IPS DF 19.7 (cell line): Measurements from ENCODE around the gene HAUS8.
"Not testable (repeated sequence)": the region's sequence is repeated elsewhere in the genome, so short reads cannot be mapped to it uniquely, and the experiment has no call there.

Source experiments
- DNase-seq: peaks from one replicate; pipeline ENCODE4 v3.0.0-alpha.2; 2013; ENCODE audit warnings: low read depth, low spot score

HAUS8 gene

GRCh38 chr19:17101686-17102628 is 26.7 kb upstream of the HAUS8 start:
- no peak for DNase-seq

GRCh38 chr19:17098326-17098725 is 23.1 kb upstream of the HAUS8 start:
- no peak for DNase-seq

DNA sequence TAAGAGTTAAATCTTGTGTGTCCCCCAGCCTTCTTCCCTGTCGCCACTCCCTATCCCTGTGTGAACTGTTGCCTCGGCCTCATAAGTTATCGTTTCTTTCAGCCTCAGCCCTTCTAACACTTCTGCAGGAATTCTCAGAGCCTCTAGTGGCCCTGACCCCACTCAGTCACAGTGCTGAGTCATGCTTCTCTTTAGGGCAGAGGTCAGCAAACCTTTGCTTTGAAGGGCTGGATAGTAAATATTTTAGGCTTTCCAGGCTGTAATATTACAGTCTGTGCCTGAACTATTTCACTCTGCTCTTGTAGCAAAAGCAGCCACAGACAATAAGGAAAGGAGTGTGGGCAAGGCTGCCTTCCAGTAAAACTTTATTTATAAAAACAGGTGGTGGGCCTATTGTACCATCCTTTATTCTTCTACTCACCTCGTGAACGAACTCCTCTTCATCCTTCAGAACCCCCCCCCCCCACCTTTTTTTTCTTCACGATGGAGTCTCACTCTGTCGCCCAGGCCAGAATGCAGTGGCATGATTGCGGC is 22.4 kb upstream of the HAUS8 start:
- no peak for DNase-seq

- DNase-seq, result no peak
These were observed 20.1 kb upstream of the HAUS8 start for GRCh38 chr19:17095141-17095919.

- DNase-seq, result not testable (repeated sequence)
These were observed 19.4 kb upstream of the HAUS8 start for GRCh38 chr19:17094694-17095093.

DNA sequence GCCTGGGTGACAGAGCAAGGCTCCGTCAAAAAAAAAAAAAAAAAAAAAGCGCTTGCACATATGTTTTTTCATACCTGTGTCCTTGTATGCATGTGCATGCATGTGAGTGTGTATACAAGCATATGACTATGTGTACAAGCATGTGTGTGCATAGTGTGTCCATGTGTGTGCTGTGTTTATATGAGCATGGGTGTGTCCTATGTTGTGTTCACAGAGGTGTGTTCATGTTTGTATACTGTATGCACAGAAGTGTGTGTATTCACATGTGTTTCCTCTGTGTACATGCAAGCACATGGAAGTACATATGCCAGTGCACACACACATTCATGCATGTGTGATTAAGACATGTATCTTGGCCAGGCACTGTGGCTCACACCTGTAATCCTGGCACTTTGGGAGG is 17.4 kb upstream of the HAUS8 start:
- DNase-seq, result no peak

- no peak for DNase-seq
These were observed 16.6 kb upstream of the HAUS8 start for GRCh38 chr19:17091758-17092333.

DNA sequence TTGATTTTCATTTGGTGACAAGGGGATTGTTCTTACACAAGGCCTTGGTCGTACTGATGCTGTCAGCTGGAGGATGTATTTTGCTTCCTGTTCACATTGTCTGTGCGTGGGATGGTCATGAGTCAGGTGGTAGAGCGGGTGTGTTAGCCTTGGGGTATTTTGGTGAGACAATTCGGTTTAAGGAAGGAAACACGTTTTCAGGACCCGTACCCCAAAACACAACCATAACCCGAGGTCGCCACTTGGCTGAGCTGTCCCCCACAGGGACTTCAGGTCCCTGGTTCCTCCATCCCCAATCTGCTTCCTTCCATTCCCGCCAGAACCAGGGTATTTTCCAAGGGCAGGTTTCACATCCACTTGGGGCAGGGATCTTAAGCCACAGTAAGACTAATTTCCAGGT is 15.3 kb upstream of the HAUS8 start:
- no peak for DNase-seq

DNA sequence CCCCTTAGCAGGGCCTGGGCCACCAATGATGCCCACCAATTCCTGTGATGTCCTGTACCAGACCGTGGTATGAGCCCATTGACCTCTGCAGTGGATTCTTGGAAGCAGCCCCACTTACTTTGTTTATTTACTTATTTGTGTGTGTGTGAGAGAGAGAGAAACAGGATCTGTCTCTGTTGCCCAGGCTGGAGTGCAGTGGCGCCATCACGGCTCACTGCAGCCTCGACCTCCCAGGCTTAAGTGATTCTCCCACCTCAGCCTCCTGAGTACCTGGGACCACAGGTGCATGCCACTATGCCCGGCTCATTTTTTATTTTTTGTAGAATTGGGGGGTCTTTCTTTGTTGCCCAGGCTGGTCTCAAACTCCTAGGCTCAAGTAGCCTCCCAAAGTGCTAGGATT is 13.3 kb upstream of the HAUS8 start:
- no peak for DNase-seq

DNA sequence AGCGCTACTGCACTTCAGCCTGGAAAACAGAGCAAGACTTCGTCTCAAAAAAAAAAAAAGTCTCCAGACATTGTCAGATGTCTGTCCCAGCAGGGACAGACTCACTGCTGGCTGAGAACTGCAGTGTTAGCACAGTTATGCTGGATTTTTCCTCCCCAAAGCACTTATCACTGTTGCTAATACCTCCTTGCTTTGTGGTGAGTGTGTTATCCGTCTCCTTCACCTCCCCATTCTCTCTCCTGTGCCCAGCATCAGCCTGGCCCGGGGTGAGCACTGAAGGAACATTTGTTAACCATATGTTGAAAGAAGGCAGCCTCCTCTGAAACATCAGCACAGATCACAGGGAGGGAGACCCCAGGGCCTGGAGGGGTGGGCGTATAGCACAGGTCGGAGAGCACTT is 11.6 kb upstream of the HAUS8 start:
- no peak for DNase-seq

- DNase-seq, result no peak
These were observed 10.9 kb upstream of the HAUS8 start for GRCh38 chr19:17086120-17086519.

GRCh38 chr19:17081672-17082630 is 6.7 kb upstream of the HAUS8 start:
- DNase-seq, result no peak

DNA sequence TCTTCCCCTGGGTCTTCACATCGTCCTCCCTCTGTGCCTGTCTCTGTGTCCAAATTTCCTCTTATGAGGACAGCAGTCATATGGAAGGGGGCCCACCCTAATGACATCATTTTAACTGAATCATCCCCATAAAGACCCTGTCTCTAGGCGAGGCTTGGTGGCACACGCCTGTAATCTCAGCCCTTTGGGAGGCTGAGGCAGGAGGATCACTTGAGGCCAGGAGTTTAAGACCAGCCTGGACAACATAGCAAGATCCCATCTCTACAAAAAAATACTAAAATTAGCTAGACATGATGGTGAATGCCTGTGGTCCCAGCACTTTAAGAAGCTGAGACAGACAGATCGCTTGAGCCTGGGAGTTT is 5.2 kb upstream of the HAUS8 start:
- DNase-seq, result no peak

- no peak for DNase-seq
These were observed 4.6 kb upstream of the HAUS8 start for GRCh38 chr19:17079710-17080439.

DNA sequence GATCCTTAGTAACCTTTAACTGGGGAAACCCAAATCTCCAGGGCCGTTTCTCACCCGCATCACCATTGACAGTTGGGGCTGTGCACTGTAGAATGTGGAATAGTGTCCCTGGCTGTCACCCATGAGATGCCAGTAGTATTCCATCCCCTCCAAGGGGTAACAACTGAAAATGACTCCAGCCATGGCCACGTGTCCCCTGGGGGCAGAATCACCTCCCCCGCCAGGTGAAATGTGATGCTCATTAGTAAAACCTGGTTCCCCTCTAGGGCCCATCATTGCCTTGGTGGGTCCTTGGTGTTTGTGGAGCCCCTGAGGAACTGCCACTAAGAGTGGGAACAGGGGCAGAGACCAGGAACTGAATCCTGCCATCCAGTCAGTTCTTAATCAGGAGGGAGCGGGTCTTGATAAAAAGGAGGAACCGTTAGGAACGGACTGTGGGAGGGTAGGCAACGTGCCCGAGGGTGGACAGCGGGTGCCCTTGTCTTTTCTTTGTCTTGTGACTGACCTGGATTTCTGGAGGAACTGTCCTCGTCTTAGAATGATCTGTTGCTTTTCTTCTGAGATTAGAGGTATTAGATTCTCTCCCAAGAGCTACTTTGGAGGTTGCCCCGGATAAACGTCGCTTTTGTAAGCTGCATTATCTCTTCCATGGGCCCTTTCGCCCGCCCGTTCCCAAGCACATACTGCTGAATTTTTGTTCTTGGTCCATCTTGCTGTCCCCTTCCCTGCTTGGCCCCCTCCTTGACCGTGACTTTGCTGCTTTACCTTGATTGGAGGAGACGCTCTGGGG is 3.9 kb upstream of the HAUS8 start:
- no peak for DNase-seq

DNA sequence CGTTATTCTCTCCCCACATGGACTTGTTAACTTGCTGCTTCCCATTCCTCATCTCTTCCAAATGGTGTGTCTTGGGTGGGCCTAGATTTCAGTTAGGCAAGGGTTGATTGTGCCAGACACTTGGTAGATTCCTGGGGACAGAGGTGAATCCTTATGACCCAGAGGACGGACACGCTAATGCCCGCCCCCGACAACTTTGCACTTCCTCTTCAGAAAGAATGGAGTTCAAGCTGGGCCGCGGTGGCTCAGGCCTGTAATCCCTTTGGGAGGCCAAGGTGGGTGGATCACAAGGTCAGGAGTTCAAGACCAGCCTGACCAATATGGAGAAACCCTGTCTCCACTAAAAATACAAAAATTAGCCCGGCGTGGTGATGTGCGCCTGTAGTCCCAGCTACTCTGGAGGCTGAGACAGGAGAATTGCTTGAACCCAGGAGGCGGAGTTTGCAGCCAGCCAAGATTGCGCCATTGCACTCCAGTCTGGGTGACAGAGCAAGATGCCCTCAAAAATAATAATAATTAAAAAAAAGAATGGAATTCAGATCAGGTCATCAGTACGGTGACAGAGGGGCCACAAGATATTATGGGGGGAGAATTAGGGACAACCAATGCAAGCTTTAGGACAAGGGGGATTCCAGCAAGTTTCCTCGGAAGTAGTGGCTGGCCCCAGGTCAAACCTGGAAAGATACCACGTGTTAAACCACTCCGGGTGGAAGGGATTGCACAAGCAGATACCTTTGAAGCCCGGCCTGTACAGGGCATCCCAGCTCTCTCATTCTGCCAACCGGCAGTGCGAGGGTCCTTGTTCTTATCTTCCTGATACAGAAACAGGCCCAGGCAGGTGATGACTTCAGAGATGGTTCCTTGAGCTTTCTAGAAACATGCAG is 3.0 kb upstream of the HAUS8 start:
- no peak for DNase-seq

- DNase-seq, result no peak
These were observed 2.3 kb upstream of the HAUS8 start for GRCh38 chr19:17077447-17078028.

GRCh38 chr19:17076543-17076991 is 1.3 kb upstream of the HAUS8 start:
- no peak for DNase-seq
